8988T (cell line): ENCODE data around the gene PACC1.
"Not testable (repeated sequence)": the region's sequence is repeated elsewhere in the genome, so short reads cannot be mapped to it uniquely, and the experiment has no call there.

Source experiments
- DNase-seq: peaks from one replicate; pipeline ENCODE4 v3.0.0; 2011

The PACC1 gene

GRCh38 chr1:212395678-212396437 lies 18.8 kb downstream of the PACC1 start:
- not testable (repeated sequence) for DNase-seq

DNA sequence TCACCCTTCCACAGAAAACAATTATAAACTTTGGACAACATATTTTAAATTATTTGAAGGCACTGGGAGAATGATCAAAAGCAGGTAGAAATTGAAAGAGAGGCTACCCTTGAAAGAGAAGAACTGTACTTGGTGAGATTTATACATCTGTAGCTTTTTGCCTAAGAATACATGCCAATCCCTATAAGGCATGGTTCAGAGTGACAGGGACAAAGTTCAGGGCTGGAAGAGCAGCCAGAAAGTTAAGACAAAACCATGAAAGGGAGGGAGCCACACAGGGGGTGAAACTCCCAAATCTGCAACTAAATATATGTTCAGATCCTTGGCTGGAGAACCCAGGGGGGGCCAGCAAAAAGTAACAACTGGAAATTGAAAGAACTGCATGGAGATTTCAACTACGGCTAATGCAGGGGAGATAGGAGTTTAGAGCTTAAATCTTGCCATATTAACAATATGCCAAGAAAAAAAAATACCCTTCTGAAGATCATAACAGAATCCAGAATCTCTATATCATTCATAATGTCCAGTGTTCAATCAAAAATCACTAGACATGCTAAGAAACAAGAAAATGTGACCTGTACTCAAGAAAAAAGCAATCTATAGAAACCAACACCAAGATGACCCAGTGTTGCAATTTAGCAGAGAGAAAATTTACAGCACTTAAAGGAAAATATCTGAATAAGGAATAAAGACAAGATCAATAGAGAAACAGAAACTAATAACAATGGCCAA lies 25.5 kb downstream of the PACC1 start:
- DNase-seq, result no peak

DNA sequence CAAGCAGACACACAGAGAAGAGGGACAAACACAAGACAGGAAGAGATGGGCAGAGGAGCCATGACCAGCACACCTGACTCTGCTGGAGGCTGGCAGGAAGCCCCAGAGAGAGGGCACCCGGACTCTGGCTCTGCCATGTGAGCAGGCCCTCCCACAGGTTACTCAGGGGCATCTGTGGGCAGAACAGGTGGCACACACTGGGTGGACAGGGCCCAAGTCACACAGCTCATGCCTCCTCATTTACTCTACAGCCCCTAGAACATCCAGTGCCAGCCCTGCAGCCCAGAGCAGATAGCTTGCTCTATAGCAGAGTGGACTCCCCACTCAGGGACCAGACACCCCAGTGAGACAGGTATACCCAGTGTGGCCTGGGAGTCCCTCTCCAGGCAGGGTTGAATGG lies 28.7 kb downstream of the PACC1 start:
- no peak for DNase-seq

GRCh38 chr1:212381397-212382035 lies 33.2 kb downstream of the PACC1 start:
- no peak for DNase-seq

- no peak for DNase-seq
These were observed 35.3 kb downstream of the PACC1 start for GRCh38 chr1:212379366-212379765.

DNA sequence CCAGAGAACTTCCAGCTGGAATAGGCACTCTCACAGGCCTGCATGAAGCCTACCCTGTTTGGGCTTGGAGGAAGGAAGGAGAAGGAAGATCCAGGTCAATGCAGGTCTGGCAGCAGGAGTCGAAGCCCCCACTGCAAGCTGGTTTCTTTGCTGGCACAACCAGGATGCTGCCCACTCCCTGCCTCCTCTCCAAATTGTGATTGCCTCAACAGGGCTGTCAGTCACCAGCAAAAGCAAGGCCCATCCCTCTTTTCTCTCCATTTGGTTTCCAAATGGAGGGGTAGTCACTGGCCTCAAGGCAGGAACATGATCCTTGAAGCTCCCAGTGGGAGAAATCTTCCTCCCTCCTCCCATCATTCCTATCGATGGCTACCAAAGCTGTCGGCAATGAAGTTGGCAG lies 37.0 kb downstream of the PACC1 start:
- no peak for DNase-seq

- DNase-seq, result no peak
These were observed 38.7 kb downstream of the PACC1 start for GRCh38 chr1:212375986-212376385.

DNA sequence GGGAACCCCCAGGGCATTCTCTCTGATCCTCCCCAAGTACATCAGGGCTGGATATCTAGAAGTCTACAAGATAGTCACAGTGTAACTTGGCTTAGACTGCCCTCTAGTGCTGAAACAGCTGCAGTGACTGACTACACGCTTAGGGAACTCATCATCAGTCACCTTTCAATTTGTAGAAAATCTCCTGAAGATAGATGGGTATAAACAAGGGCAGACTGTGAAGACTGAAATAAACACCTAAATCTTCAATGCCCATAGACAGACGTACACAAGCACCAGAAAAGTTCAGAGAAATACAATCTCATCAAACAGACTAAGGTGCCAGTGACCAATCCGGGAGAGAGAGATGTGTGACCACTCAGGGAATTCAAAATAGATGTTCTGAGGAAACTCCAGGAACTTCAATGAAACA lies 46.6 kb downstream of the PACC1 start:
- peak; percentile 21 for DNase-seq

DNA sequence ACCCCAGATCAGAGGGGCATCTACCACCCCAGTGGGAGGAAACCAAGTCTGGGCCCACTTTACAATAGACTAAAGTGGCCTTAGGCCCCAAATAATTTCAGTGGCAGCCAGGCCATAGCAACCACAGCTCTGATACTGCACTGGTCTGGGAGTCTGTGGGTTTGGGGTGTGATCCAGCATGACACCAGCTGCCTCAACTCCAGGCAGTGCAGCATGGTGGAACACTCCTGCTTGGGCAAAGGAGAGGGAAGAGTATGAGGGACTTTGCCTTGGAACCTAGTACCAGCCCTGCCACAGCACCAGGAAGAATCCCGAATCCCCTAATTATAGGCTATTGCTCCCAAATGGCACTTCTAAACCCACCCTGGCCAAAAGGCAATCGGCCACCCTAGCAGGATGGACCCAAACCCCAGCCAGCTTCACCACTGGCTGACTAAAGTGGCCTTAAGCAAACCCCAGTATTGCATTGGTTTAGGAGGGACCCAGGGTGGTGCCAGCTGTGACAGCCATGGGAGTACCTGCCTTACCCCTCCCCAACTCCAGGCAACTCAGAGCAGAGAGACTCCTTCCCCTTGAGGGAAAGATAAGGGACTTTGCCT lies 47.1 kb downstream of the PACC1 start:
- no peak for DNase-seq

- DNase-seq, result no peak
These were observed 47.8 kb downstream of the PACC1 start for GRCh38 chr1:212366901-212367300.

DNA sequence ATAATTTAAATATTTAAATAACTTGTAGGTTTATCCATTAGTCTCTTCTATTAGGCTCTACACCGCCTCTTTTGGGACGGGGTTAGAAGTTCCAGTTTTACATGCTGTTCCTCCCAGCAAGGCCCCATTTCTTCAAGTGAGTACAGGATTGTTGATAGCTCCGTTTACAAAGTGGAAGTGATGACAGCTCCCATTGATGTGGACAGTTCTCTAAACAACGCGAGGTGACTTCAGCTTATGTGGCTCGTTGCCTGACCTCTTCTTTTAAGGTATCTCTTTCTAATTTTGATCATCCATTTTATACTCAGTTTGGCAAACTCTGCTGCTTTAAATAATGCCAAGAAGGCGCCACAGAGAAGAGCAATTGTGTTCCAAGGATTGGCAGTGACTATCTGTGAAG lies 49.7 kb downstream of the PACC1 start:
- DNase-seq, result no peak

DNA sequence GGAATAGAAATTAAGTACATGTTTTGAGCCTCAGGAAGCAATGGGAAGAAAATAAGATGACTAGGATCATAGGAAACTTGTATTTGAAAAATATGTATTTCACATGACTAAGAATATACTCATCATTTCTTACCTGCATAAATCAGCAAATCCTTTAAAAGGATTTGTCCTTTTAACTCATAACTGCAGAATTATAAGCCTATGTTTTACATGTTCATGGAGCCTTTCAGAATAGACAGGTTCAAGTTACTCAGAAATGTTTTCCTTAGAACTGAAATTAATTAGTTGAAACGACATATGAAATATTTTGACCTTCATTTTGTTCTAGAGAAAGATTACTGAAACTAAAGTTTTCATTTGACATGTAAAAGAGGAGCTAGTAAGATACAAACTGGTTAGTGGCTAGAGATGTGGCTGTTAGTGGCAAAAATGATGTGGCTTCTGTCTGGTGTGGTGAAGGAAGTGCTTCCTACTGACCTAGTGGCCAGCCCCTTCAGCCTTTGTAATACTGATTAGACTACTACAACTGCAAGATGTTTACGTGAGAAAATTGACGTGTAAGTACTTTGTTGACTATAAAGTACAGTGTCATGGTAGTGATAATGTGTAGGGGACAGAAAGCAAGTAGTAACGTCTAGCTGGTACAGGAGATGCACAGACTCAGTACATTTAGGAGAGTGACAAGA lies 54.7 kb downstream of the PACC1 start:
- DNase-seq, result no peak

- DNase-seq, result no peak
These were observed 59.3 kb downstream of the PACC1 start for GRCh38 chr1:212355230-212355969.

DNA sequence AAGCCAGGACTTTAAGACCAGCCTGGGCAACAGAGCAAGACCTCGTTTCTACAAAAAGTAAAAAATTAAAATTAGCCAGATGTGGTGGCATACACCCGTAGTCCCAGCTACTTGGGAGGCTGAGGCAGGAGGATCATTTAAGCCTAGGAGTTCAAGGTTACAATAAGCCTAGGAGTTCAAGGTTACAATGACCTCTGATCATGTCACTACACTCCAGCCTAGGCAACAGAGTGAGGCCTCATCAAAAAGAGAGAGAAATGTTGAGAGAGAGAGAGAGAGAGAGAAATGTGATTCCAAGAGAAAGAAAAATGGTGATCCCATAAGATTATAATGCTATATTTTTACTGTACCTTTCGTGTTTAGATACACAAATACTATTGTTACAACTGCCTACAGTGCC lies 60.2 kb downstream of the PACC1 start:
- DNase-seq, result no peak

DNA sequence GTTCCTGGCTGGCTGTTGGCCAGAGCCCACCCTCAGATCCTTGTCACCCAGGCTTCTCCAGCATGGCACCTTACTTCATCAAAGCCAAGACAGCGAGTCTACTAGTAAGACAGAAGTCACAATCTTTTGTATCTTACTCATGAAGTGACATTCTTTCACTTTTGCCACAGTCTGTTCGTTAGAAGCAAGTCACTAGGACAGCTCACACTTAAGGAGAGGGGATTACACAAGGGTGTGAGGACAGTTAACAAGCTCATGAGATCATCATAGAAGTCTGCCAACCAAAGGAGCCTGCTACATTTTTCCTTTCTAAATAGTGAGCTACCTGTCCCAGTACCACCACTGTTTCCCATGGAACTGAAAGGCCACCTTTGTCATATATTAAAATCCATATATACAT lies 61.5 kb downstream of the PACC1 start:
- no peak for DNase-seq

DNA sequence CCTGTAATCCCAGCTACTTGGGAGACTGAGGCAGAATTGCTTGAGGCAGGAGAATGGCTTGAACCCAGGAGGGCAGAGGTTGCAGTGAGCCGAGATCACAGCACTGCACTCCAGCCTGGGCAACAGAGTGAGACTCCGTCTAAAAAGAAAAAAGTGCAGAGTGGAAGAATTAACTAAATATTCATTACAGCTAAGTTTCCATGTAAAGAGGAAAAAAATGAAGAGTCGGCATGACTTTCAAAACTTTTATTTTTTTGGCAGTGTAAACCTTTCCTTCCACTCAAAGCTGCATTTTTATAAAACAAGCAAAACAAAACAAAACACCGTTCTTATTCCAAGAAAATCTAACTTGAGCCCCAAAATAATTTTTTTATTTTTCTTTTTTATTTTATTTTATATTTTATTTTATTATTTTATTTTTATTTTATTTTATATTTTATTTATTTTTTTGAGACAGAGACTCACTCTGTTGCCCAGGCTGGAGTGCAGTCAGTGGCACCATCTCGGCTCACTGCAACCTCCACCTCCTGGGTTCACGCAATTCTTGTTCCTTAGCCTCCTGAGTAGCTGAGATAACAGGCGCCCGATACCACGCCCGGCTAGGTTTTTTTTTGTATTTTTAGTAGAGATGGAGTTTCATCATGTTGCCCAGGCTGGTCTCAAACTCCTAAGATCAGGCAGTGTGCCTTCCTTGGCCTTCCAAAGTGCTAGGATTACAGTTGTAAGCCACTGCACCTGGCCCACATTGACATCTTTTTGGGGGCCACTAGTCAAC lies 62.9 kb downstream of the PACC1 start:
- no peak for DNase-seq

DNA sequence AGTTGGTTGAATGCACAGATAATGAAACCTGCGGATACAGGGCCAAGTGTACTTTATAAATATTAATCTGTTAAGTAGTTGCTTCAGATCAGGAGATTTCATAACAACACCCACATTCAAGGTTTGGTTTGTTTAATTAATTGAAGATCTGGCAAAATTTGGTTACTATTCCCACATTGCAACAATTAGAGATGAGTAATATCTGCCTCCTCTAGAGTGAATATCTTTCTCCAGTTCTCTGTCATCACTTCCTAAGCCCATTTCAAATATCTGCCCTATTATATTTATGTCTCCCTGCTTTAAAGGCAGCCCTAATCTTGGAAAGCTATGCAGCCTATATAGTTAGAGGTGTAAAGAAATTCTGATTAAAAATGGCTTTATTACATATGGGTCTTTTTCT lies 68.1 kb downstream of the PACC1 start:
- DNase-seq, result no peak

DNA sequence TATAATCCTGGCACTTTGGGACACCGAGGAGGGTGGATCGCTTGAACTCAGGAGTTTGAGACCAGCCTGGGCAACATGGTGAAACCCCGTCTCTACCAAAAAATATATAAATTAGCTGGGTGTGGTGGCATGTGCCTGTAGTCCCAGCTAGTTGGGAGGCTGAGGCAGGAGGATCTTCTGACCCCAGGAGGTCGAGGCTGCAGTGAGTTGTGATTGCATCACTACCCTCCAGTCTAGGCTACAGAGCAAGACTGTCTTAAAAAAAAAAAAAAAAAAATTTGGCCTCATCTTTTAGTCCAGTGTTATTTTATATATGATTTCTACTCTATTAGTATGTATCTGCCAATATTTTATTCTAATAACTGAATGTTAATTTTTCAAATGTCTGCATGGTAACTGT lies 69.8 kb downstream of the PACC1 start:
- no peak for DNase-seq

DNA sequence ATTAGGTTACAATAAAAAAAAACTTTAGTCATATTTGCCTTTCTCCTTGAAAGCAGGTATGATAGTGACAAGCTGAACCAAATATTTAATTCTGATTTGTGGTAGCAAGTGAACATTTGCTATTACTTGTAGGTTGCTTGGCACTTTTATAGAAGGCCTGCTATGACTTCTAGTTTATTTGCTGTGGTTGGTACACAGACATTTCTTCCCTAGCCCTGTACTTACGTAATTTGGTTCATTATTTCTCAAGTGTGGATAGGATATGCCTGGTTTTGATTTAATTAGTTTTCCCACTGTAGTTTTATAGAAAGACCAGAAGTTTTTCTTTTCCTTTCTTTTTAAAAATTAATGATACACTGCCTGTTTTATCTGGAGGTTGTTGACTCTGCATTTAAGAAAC lies 73.6 kb downstream of the PACC1 start:
- DNase-seq, result no peak

- no peak for DNase-seq
These were observed 85.6 kb downstream of the PACC1 start for GRCh38 chr1:212329105-212329504.

DNA sequence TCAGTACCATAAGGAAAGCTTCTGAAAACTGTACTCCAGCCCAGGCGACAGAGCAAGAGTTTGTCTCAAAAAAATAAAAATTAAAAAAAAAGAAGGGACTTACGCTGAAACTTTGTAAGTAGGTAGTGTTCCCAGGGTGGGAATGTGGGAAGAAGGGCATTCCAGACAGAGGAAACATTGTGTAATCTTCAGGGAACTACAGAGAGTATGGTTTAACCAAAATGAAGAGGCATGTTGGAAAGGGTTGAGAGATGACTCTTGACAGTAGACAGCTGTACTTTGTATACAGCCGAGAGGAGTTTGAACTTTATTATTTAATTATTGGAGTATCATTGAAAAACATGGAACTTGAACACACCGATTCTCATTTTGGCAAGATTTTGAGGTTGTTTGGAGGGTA lies 86.4 kb downstream of the PACC1 start:
- DNase-seq, result no peak

DNA sequence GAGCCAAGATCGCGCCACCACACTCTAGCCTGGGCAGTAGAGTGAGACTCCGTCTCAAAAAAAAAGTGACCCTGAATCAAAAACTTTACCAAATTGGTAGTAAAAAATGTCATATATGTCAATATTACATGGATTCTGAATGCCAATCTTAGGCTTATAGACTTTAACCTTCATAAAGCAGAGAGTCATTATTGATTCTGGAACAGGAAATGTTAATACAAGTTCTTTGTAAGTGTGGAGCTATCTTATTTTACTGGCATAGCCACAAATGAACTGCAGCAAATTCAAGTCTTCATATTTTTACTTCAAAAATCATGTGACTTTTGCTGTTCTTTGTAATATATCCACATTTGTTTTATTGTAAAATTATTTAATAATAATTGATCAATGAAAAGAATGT lies 88.1 kb downstream of the PACC1 start:
- no peak for DNase-seq
